GM19099 (cell line): ENCODE data around the gene PTPRN2.

Experiments used
- POLR2A ChIP-seq: IDR thresholded peaks from 3 replicates; pipeline ENCODE4 v1.6.1; 2011; ENCODE audit warnings: low read depth; ENCODE audit not compliant: insufficient read length; ENCODE audit errors: extremely low read depth

The PTPRN2 gene

DNA sequence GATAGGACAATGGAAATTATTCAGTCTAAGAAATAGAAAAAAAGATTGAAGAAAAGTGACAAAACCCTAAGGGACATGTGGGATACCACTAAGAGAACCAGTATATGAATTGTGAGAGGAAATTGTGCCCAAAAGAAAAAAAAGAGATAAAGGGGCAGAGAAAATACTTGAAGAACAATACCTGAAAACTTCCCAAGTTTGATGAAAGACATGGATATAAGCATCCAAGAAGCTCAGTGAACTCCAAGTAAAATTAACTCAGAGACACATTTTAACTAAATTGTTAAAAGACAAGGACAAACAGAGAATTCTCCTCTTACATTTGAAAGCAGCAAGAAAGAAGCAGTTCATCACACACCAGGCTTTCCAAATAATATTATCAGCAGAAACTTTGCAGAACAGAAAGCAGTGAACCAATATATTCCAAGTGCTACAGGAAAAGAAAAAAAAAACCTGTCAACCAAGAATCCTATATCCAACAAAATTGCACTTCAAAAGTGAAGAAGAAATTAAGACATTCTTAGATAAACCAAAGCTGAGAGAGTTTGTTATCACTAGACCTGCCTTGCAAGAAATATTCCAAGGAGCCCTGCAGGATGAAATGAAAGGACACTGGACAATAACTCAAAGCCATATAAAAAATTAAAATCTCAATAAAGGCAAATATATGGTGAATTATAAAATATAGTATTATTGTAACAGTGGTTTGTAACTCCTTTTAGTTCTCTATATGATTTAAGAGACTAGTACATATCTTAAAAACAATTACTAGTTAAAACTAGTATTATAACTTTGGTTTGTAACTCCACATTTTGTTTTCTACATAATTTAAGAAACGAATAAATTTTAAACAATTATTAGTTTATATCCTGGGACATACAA lies 470.0 kb downstream of the PTPRN2 start:
- TF ChIP-seq POLR2A: no peak

DNA sequence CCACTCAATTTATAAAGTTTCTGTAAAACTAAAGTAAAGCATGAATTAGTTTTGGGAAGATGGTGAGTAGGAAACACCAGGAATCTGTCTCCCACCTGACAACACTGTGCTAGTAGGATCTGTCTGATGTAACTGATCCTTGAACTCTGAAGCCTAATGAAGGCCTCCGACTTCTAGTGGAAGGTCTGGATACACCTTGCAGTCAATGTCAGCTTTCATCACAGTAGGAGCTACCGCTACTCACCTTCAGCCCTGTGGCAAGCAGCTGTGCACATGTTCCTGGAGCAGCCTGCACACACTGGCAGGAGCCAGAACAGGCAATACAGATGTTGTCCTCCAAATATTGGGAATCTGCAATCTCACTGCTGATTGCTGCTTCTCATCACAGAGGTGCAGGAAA lies 471.4 kb downstream of the PTPRN2 start:
- no peak for TF ChIP-seq POLR2A

DNA sequence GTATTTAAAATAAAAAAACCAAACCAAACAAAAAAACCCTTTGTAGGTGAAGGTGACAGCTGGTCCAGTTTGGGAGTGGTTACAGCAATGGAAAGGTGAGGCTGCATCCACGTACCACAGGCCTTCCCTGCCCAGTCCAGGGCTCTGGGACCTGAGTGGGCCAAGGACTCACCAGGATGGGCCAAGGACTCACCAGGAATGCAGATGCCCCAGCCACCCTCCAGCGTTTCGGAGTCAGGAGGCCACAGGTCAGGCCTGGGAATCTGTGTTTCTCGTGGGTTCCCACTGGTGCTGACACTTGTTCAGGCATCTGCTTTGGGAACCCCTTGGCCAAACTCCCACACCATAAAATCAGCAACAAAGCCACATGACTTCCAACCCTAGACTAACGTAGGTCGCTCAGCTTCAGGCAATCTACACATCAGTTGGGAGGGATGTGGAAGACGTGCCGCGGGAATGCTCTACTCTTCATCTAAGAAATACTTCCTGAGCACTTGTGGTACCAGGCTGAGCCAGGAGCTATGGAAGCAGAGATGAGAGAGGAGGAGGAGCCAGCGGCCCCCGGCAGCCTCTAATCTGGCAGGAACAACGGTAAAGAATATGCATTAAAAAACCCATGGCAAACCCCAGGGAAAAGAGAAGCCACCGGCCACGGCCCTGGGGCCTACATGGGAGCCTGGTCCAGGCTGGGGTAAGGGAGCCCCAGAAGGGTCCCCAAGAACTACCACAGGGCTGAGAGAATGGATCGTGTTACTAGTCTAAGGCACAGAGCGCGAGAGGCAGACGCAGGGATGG lies 473.4 kb downstream of the PTPRN2 start:
- no peak for TF ChIP-seq POLR2A

DNA sequence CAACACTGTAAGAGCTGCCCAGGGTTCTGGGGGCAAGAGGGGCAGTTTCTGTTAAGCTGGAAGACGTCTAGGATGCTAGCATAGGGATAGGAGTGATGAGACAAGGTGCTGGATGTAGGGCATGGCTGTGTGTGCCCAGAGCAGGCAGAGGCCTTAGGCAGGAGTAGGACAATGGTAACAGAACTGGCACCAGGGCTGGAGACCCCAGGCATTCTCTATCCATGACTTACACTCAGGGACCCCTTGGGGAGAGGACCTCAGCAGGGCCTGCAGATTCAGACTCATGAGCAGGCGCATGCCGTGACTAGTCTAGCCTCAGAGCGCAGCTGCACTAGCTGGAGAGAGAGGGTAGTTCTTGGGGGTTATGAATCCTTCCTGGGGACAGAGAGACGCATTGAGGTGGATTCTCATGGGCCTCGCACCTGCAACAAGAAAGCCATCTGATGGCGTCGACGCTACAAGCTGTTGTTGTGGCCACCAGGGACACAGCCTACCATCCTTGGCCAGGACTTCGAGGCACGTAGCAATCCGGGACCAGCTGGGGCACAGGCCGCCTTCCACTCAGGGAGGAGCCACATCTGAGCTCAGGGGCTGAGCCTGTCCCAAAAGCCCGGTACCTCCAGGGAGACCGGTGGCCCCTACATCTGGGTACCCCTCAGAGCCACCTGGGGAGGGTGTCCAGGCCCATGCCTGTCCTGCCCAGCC lies 474.1 kb downstream of the PTPRN2 start:
- no peak for TF ChIP-seq POLR2A

DNA sequence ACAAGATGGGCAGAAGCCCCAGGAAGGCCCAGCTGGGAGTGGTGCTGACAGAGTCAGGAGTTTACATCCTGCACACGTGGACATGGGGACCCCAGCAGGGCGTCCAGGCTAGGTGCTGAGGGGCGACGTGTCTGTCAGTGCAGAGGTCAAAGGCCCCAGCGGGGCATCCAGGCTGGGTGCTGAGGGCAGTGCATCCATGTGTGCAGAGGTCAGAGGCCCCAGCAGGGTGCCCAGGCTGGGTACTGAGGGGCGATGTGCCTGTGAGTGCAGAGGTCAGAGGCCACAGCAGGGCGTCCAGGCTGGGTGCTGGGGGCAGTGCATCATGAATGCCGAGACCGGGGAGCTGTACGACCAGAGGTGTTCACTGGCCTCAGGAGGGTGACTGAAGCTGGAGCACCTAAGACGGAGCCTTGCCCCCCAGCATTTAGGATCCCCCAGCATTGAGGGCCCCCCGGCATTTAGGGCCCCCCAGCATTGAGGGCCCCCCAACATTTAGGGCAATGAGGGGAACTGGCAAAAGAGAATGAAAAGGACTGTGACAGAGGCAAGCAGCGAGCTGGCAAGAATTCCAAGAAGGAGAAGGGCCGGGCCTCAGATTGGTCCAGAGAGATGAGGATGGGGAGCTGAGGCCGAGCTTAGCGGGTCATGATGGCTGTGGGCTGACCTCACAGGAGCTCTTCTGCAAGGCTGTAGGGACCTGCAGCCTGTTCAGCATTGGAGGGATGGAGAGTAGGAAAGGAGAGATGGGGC lies 474.9 kb downstream of the PTPRN2 start:
- TF ChIP-seq POLR2A: no peak

DNA sequence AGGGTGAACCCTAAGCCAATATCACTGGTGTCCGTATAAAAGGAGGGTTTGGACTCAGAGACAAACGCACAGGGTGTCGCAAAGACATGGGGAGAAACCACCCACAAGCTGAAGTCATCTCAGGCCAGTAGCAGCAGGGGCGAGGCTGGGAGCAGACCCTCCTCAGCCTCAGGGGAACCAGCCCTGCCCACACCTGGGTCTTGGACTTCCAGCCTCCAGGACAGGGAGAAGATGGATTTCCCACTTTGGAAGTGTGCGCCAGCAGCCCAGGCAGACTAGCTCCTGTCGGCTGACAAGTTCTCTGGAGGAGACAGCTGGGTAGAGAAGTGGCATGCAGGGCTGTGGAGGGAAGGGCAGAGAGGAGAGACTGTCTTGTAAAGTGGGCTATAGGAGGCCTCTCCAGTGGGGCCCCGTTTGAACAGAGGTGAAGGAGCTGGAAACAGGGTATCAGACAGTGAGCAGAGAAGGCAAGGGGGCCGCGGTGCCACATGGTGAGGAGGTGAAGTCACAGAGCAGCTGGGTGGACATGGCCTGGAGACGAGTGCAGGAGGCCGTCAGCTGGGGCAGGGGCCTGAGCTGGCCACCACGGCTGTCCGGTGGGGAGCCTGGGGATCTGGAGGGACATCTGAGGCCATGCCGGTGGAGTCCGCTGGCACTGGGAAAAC lies 475.6 kb downstream of the PTPRN2 start:
- no peak for TF ChIP-seq POLR2A

DNA sequence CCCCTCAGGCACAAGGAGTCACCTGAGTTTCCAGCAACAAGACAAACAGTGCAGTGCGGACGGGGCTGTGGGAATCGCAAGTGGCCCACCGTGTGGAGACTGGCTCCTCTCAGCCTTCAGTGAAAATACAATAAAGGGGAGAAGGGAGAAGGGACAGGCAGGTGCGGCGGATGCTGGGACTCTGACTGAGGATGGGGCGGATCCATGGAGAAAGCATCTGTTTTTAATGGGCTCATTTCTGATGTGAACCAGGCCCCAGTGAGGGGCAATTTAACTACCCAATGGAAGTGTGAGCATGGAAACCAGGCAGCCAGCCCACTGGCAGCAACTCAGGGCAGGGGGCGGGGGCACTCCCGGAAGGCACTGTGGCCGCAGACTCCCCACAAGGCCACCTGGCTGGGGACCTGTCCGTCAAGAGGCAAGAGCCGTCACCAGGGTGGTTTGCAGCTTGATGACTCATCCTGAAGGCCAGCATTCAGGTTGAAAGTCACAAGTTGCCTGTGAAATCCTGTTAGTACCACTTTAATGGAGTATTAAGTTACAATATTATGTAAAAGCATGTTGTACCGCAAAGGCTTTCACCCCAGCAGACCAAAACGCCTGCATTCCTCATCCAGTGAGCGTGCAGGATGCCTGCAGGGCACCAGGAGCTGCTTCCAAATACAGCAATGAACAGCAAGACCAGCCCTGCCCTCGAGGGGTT lies 476.4 kb downstream of the PTPRN2 start:
- TF ChIP-seq POLR2A: no peak

DNA sequence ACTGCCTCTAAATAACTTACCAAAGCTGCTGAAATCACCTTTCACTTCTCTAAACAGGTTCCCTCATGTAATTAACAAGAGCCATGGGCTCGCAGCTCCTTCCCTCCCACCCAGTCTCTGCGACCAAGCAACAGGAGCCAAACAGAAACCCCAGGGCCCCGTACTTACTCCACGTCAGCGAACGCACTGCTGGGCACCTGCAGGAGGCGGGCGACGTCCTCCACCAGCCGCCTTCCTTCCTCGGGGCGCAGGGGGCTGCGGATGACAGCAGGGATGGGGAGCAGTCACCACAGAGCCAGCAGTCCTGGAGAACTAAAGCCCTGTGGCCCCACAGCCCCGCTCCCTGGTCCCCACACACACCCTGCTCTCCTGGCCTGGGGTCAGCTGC lies 477.0 kb downstream of the PTPRN2 start:
- no peak for TF ChIP-seq POLR2A

DNA sequence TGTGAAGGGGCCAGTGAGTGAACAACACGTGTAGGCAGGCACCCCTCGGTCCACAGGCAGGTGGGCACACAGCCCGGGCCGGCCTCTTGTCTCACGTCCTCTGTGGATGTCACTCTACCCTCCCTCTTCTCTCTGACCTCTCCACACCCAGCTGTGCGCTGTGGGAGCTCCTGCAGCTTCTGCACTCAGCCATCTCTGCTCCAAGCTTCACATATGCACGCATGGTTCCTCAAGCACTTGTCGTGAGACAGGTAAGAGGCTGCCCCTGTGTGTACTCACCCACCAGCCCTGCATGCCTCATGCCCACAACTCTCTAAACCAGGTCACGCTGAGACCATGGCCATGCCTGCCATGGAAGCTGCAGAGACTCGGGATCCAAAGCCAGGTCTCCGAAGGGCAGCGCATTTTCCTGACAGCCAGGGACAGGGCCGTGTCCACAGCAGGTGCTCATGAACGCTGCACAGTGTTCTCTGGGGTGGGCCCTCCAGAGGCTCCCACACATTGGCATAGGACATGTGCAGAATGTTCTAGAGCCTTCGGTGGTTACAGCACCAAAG lies 477.5 kb downstream of the PTPRN2 start:
- TF ChIP-seq POLR2A: no peak

DNA sequence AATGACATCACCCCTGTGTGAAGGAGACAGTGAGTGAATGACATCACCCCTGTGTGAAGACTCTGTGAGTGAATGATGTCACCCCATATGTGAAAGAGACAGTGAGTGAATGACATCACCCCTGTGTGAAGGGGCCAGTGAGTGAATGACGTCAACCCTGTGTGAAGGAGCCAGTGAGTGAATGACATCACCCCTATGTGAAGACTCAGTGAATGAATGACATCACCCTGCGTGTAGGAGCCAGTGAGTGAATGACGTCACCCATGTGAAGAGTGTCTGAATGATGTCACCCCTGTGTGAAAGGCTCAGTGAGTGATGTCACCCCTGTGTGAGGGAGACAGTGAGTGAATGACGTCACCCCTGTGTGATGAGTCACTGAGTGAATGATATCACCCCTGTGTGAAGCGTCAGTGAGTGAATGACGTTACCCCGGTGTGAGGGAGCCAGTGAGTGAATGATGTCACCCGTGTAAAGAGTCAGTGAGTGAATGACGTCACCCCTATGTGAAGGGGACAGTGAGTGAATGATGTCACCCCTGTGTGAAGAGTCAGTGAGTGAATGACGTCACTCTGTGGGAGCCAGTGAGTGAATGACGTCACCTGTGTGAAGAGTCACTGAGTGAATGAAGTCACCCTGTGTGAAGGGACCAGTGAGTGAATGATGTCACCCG lies 478.1 kb downstream of the PTPRN2 start:
- no peak for TF ChIP-seq POLR2A

DNA sequence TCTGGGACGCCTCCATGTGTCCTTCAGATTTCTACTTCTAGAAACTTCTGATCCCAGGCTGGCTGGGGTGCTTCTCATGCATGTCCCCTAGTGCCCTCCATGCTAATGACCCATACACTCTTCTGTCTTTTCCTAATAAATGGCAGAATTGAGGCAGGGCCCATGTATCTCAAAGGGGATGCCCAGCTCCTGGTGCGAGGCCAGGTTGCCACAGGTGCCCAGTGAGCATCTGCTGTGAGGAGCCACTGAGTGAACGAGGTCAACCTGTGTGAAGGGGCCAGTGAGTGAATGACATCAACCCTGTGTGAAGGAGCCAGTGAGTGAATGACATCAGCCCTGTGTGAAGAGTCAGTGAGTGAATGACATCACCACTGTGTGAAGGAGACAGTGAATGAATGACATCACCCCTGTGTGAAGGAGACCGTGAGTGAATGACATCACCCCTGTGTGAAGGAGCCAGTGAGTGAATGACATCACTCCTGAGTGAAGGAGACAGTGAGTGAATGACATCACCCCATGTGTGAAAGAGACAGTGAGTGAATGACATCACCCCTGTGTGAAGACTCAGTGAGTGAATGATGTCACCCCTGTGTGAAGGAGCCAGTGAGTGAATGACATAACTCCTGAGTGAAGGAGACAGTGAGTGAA lies 478.9 kb downstream of the PTPRN2 start:
- TF ChIP-seq POLR2A: no peak

DNA sequence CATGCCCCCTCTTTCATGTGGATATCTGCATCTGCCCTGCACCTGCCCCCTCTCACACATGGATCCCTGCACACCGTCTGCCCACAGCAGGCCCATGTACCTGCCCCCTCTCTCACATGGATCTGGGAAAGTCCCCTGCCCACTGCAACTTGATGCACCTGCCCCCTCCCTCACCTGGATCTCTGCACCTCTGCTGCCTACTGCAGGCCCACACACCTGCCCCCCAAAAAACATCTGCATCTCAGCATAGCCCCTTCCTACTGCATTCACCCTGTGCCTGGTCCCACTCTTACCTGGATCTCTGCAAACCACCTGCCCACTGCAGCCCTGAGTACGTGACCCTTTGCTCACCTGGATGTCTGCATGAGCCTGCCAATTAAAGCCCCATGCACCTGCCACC lies 479.8 kb downstream of the PTPRN2 start:
- no peak for TF ChIP-seq POLR2A
